Testis (tissue), 2 donors: ENCODE results near the gene NFIB.

ENCODE experiments used
- CTCF ChIP-seq, 3 experiments: fragments of 450-650 bp in 2 of 3; fragments of 200-600 bp in 1 of 3; sonication (generic) in 1 of 3; IDR thresholded peaks; one replicate each; pipeline ENCODE4 v1.5.1; 2016 to 2019; ENCODE audit warnings: antibody characterized with exemption in 3 of 3, mild to moderate bottlenecking in 2 of 3, moderate library complexity in 1 of 3
- POLR2A ChIP-seq: fragments of 450-650 bp; IDR thresholded peaks from one replicate; pipeline ENCODE4 v1.6.1; 2017; ENCODE audit warnings: antibody characterized with exemption, mild to moderate bottlenecking, moderate library complexity

DNA sequence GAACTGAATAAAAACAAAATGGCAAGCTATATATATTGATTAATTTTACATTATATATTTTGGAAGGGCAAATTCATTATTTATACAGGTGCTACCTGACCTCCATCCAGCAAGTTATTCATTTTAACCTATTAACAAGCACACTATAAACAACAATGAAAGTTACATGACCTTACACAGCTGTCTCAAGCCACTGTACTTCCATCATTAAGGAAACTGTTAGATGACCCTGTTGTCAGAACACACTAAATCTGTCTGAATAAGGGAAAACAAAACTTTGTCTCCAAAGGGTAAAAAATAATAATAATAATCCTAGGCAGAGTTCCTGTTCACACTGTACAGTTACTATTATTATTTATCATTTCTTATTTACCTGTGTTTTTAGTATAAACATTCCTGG, 44.0 kb downstream of the NFIB start:
- no peak for TF ChIP-seq CTCF (IDR thresholded peaks at IDR 0.05)
- no peak for TF ChIP-seq POLR2A
